ENCODE results near the gene DLG1. TPM values are rescaled to one million over a fixed set of nuclear protein-coding genes. Genes with fewer than 3 reads are reported as not detected.

Gene DLG1
- total and polyA plus RNA-seq, 2 experiments from 2014 or later = 27.6 to 98.0 TPM

GRCh38 chr3:197196192-197196591 lies 102.2 kb downstream of the DLG1 start:
- H3K4me1 ChIP-seq (ENCODE audit: insufficient read depth) = no peaks in the 10 kb centered on the region
- H3K4me3 ChIP-seq = no peak overlapping the region
- H3K36me3 Mint-ChIP-seq (ENCODE audit: low read depth) = peaks cover 2% of the 10 kb centered on the region; the same call in 2 of the 3 replicates
- TF ChIP-seq ZNF462 (CRISPR knock-in tag; IDR thresholded peaks at IDR 0.05) (no peak), STAT1 (IDR thresholded peaks at IDR 0.05; ENCODE audit: unreplicated experiment) (no peak), EZH2 (IDR thresholded peaks at IDR 0.05; ENCODE audit: low read depth, unreplicated experiment) (no peak), ZNF114 (CRISPR knock-in tag; IDR thresholded peaks at IDR 0.05) (no peak), NANOG (IDR thresholded peaks at IDR 0.05; ENCODE audit: borderline replicate concordance) (no peak), POLR2AphosphoS5 (IDR thresholded peaks at IDR 0.05; ENCODE audit: low read depth) (no peak), EZH2phosphoT487 (IDR thresholded peaks at IDR 0.05; ENCODE audit: unreplicated experiment) (no peak), ZNF331 (CRISPR knock-in tag; IDR thresholded peaks at IDR 0.05; ENCODE audit: low read depth) (no peak), CTCF (conservative IDR thresholded peaks at IDR 0.05; ENCODE audit: low read depth in 2 of 2) (no peak), CREB1 (CRISPR knock-in tag; IDR thresholded peaks at IDR 0.05; ENCODE audit: low read depth) (no peak), JUNB (IDR thresholded peaks at IDR 0.05; ENCODE audit: unreplicated experiment) (no peak), REST (IDR thresholded peaks at IDR 0.05; ENCODE audit: unreplicated experiment) (no peak), ETS1 (IDR thresholded peaks at IDR 0.05) (no peak)
- H4K20me1 ChIP-seq (replicated peaks; ENCODE audit: insufficient read depth) = 0 out of 2 replicates have a peak, but pooled peaks cover 21% of the 10 kb centered on the region
- H3K9me2 ChIP-seq (ENCODE audit: insufficient read depth) = no peaks in the 10 kb centered on the region
- H3F3A ChIP-seq (replicated peaks; ENCODE audit: low read depth) = no peaks in the 10 kb centered on the region
- no peak overlapping the region for H3K4me2 ChIP-seq
- peaks cover 76% of the 10 kb centered on the region for H3K79me2 ChIP-seq (replicated peaks; ENCODE audit: insufficient read depth)
- H3K4me1 Mint-ChIP-seq = peaks cover 8% of the 10 kb centered on the region; the same call in 2 of the 3 replicates
- H3K4me3 Mint-ChIP-seq = no peak overlapping the region
- DNase-seq (ENCODE audit: low spot score) = no peak
- no peaks in the 10 kb centered on the region for H3K27me3 Mint-ChIP-seq (ENCODE audit: insufficient read depth, low read depth, poor library complexity)
- no peak overlapping the region for H2AFZ ChIP-seq
- no peaks in the 10 kb centered on the region for H3K9me3 Mint-ChIP-seq
- no peak for ATAC-seq
- H3K36me3 ChIP-seq (ENCODE audit: insufficient read depth) = no peaks in the 10 kb centered on the region
- H3K27me3 ChIP-seq (ENCODE audit: insufficient read depth) = no peaks in the 10 kb centered on the region
- no peak overlapping the region for H3K27ac ChIP-seq (ENCODE audit: low read depth)
- no peak overlapping the region for H3K27ac Mint-ChIP-seq
